GM18499 (cell line): ENCODE results near the gene PDE4D.

Experiments used
- ATAC-seq: cut with Tn5 transposase; IDR thresholded peaks from one replicate; pipeline ENCODE4 v1.9.1; 2021; ENCODE audit warnings: moderate number of reproducible peaks; ENCODE audit not compliant: insufficient read depth, unreplicated experiment

The PDE4D gene

DNA sequence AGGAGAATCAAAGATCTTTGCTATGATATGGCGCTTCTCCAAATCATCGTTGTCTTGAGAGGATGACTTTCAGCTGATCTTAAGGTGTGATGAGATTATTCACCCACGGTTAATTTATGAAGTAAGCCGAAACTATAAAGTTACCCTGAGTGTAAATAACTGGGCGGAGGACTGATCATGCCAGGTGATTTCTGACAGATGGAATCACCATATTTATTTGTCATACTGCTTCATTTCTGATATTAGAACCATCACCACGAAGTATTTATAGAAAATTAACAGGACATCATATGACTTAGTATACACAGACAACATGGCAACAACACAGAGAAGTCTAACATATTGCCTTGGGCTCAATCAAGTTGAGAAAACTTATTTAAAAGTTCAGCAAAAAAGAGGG is 708.8 kb downstream of the PDE4D start:
- no peak for ATAC-seq

- ATAC-seq: no peak
Observed at GRCh38 chr5:59182760-59183159, 710.8 kb downstream of the PDE4D start.

- ATAC-seq: peak; percentile 84
Observed at GRCh38 chr5:59180515-59180914, 713.0 kb downstream of the PDE4D start.

DNA sequence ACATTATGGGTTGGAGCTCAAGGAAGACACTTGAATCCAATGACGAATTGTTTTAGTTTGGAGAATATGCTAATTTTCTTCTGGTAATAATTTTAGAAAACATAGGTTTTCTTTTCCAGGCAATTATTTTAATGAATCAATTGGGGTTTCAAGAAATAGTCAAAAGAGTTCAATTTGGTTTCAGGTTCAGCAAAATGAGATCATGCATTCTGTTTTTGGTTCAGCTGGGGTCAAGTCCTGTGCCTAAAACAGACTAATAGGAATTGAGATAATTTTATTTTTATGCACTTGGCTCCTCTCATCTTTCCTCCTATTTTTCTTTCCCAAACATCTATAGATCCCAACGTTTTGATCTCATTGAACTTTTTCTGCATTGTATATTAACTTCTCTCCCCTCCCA is 713.8 kb downstream of the PDE4D start:
- ATAC-seq: no peak

DNA sequence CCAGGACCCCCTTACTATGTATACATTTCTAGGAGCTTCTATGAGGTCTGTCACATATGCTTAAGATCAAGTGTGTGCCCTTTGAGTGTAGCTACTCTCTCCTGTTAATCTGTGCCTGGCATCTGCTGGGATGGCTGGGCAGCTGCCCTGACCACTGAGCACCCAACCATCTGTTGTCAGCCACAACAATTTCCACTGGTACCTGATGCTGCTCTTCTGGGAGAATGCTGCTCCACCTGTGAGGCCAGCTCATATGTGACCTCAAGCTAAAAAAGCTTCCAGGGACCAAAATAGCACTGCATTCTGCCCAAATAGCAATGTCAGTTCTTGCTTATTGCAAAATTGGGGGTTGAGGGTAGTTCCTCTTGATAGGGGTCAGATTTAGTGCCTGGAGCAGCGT is 715.0 kb downstream of the PDE4D start:
- no peak for ATAC-seq

- no peak for ATAC-seq
Observed at GRCh38 chr5:59178071-59178470, 715.5 kb downstream of the PDE4D start.

GRCh38 chr5:59177644-59178043 is 715.9 kb downstream of the PDE4D start:
- no peak for ATAC-seq

- ATAC-seq: no peak
Observed at GRCh38 chr5:59174248-59174844, 719.2 kb downstream of the PDE4D start.

GRCh38 chr5:59173578-59173977 is 719.9 kb downstream of the PDE4D start:
- no peak for ATAC-seq

DNA sequence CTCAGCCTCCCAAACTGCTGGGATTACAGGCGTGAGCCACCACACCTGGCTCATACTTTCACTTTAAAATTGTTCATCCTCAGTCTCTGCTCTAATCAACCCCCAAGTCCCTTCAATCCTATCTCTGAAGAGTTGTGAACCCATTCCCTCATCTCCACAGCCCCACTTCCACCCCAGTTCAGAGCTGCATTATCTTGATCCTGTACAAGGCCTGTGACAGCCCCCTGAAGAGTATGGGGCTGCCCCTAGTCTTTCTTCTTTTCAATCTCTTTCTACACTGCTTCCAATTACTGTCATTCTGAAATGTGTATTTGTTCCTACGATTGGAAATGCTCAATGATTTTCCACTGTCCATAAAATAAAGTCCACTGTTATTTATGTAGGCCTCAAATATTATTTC is 722.4 kb downstream of the PDE4D start:
- no peak for ATAC-seq

- no peak for ATAC-seq
Observed at GRCh38 chr5:59169768-59170150, 723.8 kb downstream of the PDE4D start.

DNA sequence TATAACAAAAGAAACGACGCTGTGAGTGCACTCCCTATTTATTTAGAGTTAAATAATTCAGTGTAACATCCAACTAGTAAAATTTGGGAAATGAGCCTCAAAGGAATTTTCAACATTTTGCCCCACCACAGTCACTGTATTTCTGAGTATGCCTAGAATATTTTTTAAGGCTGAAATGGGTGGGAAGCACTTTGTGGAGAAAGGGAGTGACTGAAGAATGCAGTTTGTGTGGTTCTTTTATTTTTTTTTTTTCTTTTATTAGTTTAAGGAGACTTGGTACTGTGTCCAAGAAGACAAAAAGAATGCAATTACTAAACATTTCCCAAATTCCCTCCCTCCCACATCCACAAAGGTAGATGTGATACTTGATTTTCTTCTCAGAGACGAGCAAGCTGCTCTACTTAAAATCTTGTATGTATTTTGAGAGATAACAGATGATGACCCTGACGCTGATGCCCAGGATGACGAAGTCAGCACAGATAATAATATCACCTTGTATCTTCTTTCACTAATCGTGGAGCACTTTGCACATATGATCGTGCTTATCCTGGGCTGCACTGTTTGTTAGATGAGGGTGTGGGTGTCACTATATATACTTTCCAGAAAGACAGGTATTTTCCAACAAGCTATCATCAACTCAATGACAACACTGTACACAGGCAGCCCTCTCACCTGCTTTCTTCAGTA is 724.3 kb downstream of the PDE4D start:
- no peak for ATAC-seq

GRCh38 chr5:59168067-59168466 is 725.5 kb downstream of the PDE4D start:
- ATAC-seq: no peak

DNA sequence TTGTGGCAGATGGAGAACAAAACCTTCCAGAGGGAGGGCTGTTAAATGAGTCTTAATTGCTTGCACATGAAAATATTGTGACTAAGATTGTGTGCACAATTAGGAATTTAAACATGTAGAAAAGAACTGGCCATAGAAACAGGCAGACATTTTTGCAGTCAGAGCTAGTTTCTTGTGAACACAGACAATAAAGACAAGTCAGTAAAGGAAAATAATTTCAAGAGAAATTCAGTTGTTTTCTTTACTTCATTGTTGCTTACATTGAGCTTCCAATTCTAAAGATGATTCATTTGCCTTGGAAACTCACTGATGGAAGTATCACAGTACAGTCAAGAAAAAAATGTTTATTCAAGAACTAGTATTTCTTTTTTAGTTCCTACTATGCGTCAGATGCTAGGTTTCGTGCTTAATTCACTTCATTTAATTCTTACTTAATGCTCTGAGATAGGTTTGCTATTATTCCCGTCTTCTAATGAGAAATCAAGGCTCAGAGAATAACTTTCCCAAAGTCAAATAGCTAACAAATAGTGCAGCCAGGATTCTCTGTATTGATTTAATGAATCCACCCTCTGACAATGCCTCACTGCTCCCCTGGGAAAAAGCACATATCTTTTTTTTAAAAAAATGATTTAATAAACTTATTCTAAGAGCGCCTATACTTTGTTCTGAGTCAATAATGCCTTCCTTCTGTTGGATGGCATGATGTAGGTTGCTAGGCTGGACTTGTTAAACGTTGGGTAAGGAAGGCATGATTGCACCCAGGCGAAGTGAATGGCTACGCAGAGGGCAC is 729.3 kb downstream of the PDE4D start:
- no peak for ATAC-seq

DNA sequence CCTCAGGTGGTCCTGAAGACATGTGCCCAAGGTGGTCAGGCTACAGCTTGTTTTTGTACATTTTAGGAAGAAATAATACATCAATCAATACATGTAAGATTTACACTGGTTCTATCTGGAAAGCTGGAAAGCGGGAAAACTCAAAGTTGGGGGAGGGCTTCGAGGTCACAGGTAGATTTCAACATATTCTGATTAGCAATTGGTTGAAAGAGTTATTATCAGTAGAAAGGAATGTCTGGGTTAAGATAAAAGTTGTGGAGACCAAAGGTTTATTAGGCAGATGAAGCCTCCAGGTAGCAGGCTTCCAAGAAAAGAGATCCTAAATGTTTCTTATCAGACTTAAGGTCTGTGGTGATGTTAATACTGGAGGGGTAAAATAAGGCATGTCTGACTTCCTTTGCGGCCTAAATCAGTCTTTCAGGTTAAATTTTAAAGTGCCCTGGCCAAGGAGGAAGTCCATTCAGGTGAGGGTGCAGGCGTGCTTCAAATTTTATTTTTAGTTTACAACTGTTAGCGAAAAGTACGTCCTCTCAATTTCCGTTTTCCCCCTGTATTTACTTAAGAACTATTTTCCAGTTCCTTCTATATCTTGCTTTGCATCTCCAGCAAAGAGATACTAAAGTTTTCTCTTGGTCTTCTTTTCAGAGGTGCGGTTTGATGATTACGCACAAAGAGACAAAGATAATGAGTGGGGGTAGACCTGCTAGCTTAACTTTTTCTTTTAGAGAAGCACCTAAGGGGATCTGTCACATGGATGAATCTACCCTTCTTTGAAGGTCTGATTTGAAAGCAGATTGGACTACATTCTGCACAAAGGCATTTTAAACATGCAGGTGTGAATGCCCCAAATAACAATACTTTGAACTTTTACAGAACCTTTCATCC is 732.1 kb downstream of the PDE4D start:
- ATAC-seq: no peak

- no peak for ATAC-seq
Observed at GRCh38 chr5:59158637-59159391, 734.7 kb downstream of the PDE4D start.

- ATAC-seq: no peak
Observed at GRCh38 chr5:59158165-59158564, 735.4 kb downstream of the PDE4D start.

- no peak for ATAC-seq
Observed at GRCh38 chr5:59157068-59157467, 736.5 kb downstream of the PDE4D start.

GRCh38 chr5:59152701-59153245 is 740.8 kb downstream of the PDE4D start:
- no peak for ATAC-seq
